Caco-2 (cell line): ENCODE measurements around the gene FOXD3. TPM values are rescaled to one million over a fixed set of nuclear protein-coding genes. Genes with fewer than 3 reads are reported as not detected.

ENCODE experiments used
- BruUV-seq: library from RNA; stranded (reverse); fragments of 400-500 nt; replicated peaks from 2 replicates; lab custom pipeline; 2021; lab: Mats Ljungman, UMichigan
- CTCF ChIA-PET: fragments of 300-600 bp; sonication (Branson Sonifier 250); formaldehyde crosslinking; loops from one replicate; lab custom pipeline; 2022; ENCODE audit warnings: antibody characterized with exemption; lab: Charles Lee
- POLR2A ChIA-PET: fragments of 300-600 bp; sonication (Branson Sonifier 250); formaldehyde crosslinking; loops from one replicate; lab custom pipeline; 2022; ENCODE audit warnings: antibody characterized with exemption; lab: Charles Lee
- DNase-seq, 2 experiments: peaks; one replicate each; pipeline versions ENCODE4 v3.0.0 to v3.0.0-alpha.2; 2020 to 2022
- H3K27me3 ChIP-seq: replicated peaks from 2 replicates; pipeline ENCODE4 v1.6.0; 2011; ENCODE audit warnings: low read length; ENCODE audit not compliant: control insufficient read depth, insufficient read depth
- H3K36me3 ChIP-seq: 2 replicates; pipeline ENCODE4 v1.5.1; 2011; ENCODE audit warnings: low read length; ENCODE audit not compliant: control insufficient read depth, insufficient read depth
- H3K4me1 ChIP-seq: fragments of 250-450 bp; sonication (Bioruptor Pico); 2 replicates; pipeline ENCODE4 v1.5.1; 2020; ENCODE audit warnings: mild to moderate bottlenecking
- H3K4me3 ChIP-seq: 2 replicates; pipeline ENCODE4 v1.5.1; 2011; ENCODE audit warnings: low read depth, mild to moderate bottlenecking, control low read depth, low read length
- H3K9me3 ChIP-seq: fragments of 250-450 bp; sonication (Bioruptor Pico); 2 replicates; pipeline ENCODE4 v1.5.1; 2020; ENCODE audit warnings: mild to moderate bottlenecking, moderate library complexity
- H3K27ac Mint-ChIP-seq: one replicate; pipeline ENCODE4 v1.8.0; 2022; ENCODE audit warnings: mixed read lengths; ENCODE audit not compliant: unreplicated experiment
- H3K27me3 Mint-ChIP-seq: one replicate; pipeline ENCODE4 v1.8.0; 2022; ENCODE audit warnings: mixed read lengths; ENCODE audit not compliant: insufficient read depth, unreplicated experiment
- H3K36me3 Mint-ChIP-seq: one replicate; pipeline ENCODE4 v1.8.0; 2022; ENCODE audit warnings: mild to moderate bottlenecking, mixed read lengths; ENCODE audit not compliant: insufficient read depth, unreplicated experiment
- H3K4me1 Mint-ChIP-seq: one replicate; pipeline ENCODE4 v1.8.0; 2022; ENCODE audit warnings: low read depth, mixed read lengths; ENCODE audit not compliant: unreplicated experiment
- H3K4me3 Mint-ChIP-seq: one replicate; pipeline ENCODE4 v1.8.0; 2022; ENCODE audit warnings: mild to moderate bottlenecking, moderate library complexity, mixed read lengths; ENCODE audit not compliant: unreplicated experiment
- H3K9me3 Mint-ChIP-seq: one replicate; pipeline ENCODE4 v1.8.0; 2022; ENCODE audit warnings: mixed read lengths; ENCODE audit not compliant: unreplicated experiment
- CTCF ChIP-seq, 2 experiments: fragments of 200-600 bp in 1 of 2; IDR thresholded peaks; 1 replicate in 1 of 2; 2 replicates in 1 of 2; pipeline versions ENCODE4 v1.5.1 to v1.8.0; 2011 to 2022; ENCODE audit warnings: antibody characterized with exemption in 1 of 2, control low read depth in 1 of 2, inconsistent platforms in 1 of 2, low read depth in 1 of 2, low read length in 1 of 2, mild to moderate bottlenecking in 1 of 2, moderate library complexity in 1 of 2; ENCODE audit not compliant: insufficient read depth in 1 of 2, severe bottlenecking in 1 of 2, unreplicated experiment in 1 of 2
- intact Hi-C: fragments of 100-400 bp; cut with micrococcal nuclease; formaldehyde crosslinking; loops from one replicate; pipeline ENCODE4 v1.10.0; 2022; ENCODE audit not compliant: unreplicated experiment
- total RNA-seq: library from RNA; stranded (reverse); gene quantifications from 2 replicates; pipeline ENCODE4 v1.2.3, GENCODE V29; 2022

The FOXD3 gene
- total RNA-seq, 1 experiment from 2014 or later, result not detected

DNA sequence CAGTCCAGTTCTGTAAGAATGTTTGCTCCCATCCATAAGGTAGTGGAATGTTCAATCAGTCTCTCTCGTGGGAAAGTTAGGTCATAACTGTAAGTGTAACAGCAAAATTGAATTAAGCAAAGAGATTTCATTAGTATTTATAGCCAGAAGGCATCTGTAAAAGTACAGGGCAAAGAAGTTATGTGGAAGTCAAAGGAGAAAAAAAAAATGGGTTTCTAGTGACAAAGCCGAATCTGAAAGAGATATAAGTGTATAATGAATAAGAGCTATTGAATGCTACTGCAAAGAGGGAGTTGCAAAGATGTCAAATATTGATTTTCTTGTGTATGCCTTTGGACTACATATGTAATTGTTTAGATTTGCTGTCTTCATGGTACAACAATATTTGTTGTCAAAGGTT, 47.4 kb upstream of the FOXD3 start:
- H3K27ac Mint-ChIP-seq, result no peak overlapping the region
- Histone ChIP-seq H3K4me1 (0 out of 2 replicates have a peak, but pooled peaks cover 3% of the 10 kb centered on the region), H3K9me3 (no peaks in the 10 kb centered on the region), H3K4me3 (no peak overlapping the region), H3K27me3 (no peaks in the 10 kb centered on the region), H3K36me3 (no peaks in the 10 kb centered on the region)
- no peaks in the 10 kb centered on the region for H3K9me3 Mint-ChIP-seq
- CTCF ChIA-PET, result no interaction called here
- H3K4me3 Mint-ChIP-seq, result no peak overlapping the region
- intact Hi-C loops, result no loop called here
- H3K27me3 Mint-ChIP-seq, result peaks cover 9% of the 10 kb centered on the region
- no peak for TF ChIP-seq CTCF (IDR thresholded peaks at IDR 0.05; ENCODE audit: insufficient read depth in 1 of 2, low read depth in 1 of 2, low read length in 1 of 2, severe bottlenecking in 1 of 2, unreplicated experiment in 1 of 2)
- no TSS peak for BruUV-seq
- DNase-seq, result no peak
- H3K4me1 Mint-ChIP-seq, result peaks cover 6% of the 10 kb centered on the region
- POLR2A ChIA-PET, result no interaction called here
- H3K36me3 Mint-ChIP-seq, result no peaks in the 10 kb centered on the region

GRCh38 chr1:63276624-63277023, 45.7 kb upstream of the FOXD3 start:
- intact Hi-C loops, result no loop called here
- CTCF ChIA-PET, result no interaction called here
- H3K27me3 ChIP-seq, result no peaks in the 10 kb centered on the region
- DNase-seq, result no peak
- Mint-ChIP-seq H3K9me3 (no peaks in the 10 kb centered on the region), H3K27me3 (peaks cover 10% of the 10 kb centered on the region), H3K27ac (no peak overlapping the region), H3K4me1 (peaks cover 6% of the 10 kb centered on the region), H3K36me3 (no peaks in the 10 kb centered on the region), H3K4me3 (no peak overlapping the region)
- BruUV-seq, result no TSS peak
- no peaks in the 10 kb centered on the region for H3K9me3 ChIP-seq
- no peaks in the 10 kb centered on the region for H3K36me3 ChIP-seq
- TF ChIP-seq CTCF (IDR thresholded peaks at IDR 0.05; ENCODE audit: insufficient read depth in 1 of 2, low read depth in 1 of 2, low read length in 1 of 2, severe bottlenecking in 1 of 2, unreplicated experiment in 1 of 2), result no peak
- 0 out of 2 replicates have a peak, but pooled peaks cover 3% of the 10 kb centered on the region for H3K4me1 ChIP-seq
- no peak overlapping the region for H3K4me3 ChIP-seq
- POLR2A ChIA-PET, result no interaction called here

DNA sequence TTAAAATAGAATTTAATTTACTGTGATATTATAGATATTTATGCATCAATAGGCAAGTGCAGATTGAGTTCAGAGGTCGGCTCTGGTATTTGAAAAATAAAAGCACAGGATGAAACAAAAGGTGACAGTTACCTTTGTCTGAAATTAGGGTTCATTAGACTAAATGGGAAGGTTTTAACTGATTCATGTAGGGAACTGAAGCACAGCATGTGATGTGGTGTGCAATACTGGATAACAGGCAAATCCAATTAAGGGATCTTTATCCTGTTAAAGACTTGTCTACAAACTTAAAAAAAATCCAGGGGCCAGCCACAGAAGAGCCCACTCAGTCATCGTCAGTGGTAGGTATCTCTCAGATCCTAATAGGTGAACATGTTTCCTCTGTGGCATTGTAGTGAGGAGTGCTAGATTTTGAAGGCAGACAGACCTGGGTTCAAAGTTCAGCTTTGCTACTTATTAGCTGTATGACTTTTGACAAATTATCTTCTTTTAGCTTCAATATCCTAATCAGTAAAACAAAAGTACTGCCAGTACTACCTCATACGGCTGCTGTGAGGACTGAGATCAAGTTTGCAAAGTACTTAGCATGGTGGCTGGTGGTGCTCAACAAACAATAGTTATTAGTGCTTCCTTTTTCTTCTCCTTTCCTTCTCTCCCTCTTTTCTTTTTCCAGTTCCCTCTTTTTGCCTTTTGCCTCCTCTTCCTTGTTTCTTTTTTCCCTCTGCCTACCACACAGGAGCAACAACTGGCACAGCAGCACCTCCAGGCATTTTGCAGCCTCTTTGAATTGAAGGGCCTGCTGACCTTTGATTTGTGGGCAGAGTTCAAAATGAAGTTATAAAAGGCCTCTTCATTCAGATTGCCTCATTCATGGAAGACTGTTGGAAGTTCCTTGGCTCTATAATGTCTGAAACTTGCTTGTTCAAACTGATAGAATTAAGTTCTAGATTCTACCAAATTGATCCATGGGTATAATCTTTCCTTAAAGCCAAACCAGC, 44.9 kb upstream of the FOXD3 start:
- Histone ChIP-seq H3K27me3 (no peaks in the 10 kb centered on the region), H3K4me1 (0 out of 2 replicates have a peak, but pooled peaks cover 3% of the 10 kb centered on the region), H3K9me3 (no peaks in the 10 kb centered on the region), H3K4me3 (no peak overlapping the region), H3K36me3 (no peaks in the 10 kb centered on the region)
- H3K27ac Mint-ChIP-seq, result no peak overlapping the region
- BruUV-seq, result no TSS peak
- H3K4me1 Mint-ChIP-seq, result peaks cover 6% of the 10 kb centered on the region
- TF ChIP-seq CTCF (IDR thresholded peaks at IDR 0.05; ENCODE audit: insufficient read depth in 1 of 2, low read depth in 1 of 2, low read length in 1 of 2, severe bottlenecking in 1 of 2, unreplicated experiment in 1 of 2), result no peak
- H3K36me3 Mint-ChIP-seq, result no peaks in the 10 kb centered on the region
- ChIA-PET POLR2A (no interaction called here), CTCF (no interaction called here)
- peaks cover 9% of the 10 kb centered on the region for H3K27me3 Mint-ChIP-seq
- intact Hi-C loops, result no loop called here
- no peaks in the 10 kb centered on the region for H3K9me3 Mint-ChIP-seq
- no peak overlapping the region for H3K4me3 Mint-ChIP-seq
- no peak for DNase-seq
